ENCODE results near the gene DNM3.
A peak's percentile ranks its signal among the peaks of the same experiment; 100 is the strongest.
"Not testable (repeated sequence)": the region's sequence is repeated elsewhere in the genome, so short reads cannot be mapped to it uniquely, and the experiment has no call there.

Gene DNM3

DNA sequence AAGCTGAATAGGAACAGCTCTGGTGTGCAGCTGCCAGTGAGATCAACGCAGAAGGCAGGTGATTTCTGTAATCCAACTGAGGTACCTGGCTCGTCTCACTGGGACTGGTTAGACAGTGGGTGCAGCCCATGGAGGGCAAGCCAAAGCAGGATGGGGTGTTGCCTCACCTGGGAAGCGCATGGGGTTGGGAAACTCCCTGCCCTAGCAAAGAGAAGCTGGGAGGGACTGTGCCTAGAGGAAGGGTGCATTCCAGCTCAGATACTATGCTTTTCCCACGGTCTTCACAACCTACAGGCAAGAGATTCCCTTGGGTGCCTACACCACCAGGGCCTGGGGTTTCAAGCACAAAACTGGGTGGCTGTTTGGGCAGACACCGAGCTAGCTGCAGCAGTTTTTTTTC, 183.2 kb downstream of the DNM3 start:
- no peak for DNase-seq (ENCODE audit: low read depth in 2 of 2)

DNA sequence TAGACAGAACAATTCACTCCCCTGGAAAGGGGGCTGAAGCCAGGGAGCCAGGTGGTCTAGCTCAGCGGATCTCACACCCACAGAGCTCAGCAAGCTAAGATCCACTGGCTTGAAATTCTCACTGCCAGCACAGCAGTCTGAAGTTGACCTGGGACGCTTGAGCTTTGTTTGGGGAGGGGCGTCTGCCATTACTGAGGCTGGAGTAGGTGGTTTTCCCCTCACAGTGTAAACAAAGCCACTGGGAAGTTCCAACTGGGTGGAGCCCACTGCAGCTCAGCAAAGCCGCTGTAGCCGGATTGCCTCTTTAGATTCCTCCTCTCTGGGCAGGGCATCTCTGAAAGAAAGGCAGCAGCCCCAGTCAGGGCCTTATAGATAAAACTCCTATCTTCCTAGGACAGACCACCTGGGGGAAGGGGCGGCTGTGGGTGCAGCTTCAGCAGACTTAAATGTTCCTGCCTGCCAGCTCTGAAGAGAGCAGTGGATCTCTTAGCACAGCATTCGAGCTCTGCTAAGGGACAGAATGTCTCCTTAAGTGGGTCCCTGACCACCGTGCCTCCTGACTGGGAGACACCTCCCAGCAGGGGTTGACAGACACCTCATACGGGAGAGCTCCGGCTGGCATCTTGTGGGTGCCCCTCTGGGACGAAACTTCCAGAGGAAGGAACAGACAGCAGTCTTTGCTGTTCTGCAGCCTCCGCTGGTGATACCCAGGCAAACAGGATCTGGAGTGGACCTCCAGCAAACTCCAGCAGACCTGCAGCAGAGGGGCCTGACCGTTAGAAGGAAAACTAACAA, 183.8 kb downstream of the DNM3 start:
- not testable (repeated sequence) for DNase-seq (ENCODE audit: low read depth in 2 of 2)

DNA sequence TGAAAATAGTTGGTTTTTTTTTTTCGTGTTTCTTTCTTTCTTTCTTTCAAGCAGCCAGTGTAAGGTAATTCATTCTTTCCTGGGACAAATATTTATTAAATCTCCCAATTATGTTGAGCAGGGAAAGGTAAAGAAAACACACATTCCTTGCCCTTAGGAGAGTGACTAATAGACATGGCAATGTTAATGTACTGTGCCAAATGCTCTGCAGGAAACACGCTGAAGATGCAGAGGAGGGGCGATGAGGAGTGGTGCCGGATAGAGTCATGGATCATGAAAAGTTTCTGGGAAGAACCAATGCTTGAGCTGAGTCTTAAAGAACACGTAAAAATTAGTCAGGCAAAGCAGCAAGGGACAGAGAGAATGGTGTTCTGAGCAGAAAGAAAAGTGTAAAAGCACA, 199.2 kb downstream of the DNM3 start:
- no peak for DNase-seq (ENCODE audit: low read depth in 2 of 2)

DNA sequence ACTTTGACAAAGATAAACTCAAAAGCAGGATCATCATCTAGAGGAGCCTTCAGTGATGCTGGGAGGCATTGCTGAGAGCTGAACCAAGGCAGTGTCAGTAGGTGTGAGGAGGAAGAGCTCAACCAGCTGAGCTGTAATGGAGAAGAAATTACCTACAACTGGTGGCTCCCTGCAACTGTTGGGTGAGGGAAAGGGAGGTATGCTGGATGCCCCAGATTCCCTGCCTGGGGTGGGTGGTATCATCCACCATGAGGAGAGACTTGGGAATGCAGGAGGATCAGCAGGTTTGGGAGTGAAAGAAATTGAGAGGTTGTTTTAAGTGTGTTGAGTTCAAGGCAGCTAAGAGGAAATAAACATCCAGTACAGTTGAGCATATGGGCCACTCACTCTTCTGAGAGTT, 199.8 kb downstream of the DNM3 start:
- DNase-seq (ENCODE audit: low read depth in 2 of 2), result no peak

- DNase-seq (ENCODE audit: low read depth in 2 of 2), result peak in 1 of 2 experiments; percentile 15
Observed at GRCh38 chr1:172041742-172042141, 200.4 kb downstream of the DNM3 start.

GRCh38 chr1:172043900-172044299, 202.6 kb downstream of the DNM3 start:
- no peak for DNase-seq (ENCODE audit: low read depth in 2 of 2)

GRCh38 chr1:172051898-172052297, 210.6 kb downstream of the DNM3 start:
- DNase-seq (ENCODE audit: low read depth in 2 of 2), result no peak

GRCh38 chr1:172054172-172054571, 212.9 kb downstream of the DNM3 start:
- no peak for DNase-seq (ENCODE audit: low read depth in 2 of 2)

GRCh38 chr1:172055816-172056419, 214.6 kb downstream of the DNM3 start:
- DNase-seq (ENCODE audit: low read depth in 2 of 2), result not testable (repeated sequence)

DNA sequence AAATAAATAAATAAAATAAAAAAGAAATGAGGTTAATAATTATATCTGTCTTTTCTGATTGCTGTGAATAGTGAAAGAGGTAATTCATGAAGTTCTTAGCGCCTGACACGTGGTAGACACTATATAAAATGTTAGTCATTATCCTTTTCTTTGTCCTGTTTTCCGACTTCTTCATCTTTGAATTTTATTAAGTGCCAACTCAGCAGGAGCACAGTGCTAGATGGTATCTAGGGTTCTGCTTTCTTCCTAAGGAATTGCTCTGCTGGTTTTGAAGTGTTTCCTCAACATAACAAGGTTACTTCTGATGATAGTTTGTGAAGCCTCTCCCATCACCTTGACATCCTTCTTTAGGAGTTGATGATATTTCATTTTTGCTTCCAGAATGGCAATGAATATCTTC, 227.0 kb downstream of the DNM3 start:
- DNase-seq (ENCODE audit: low read depth in 2 of 2), result no peak

- DNase-seq (ENCODE audit: low read depth in 2 of 2), result no peak
Observed at GRCh38 chr1:172069051-172069450, 227.8 kb downstream of the DNM3 start.

DNA sequence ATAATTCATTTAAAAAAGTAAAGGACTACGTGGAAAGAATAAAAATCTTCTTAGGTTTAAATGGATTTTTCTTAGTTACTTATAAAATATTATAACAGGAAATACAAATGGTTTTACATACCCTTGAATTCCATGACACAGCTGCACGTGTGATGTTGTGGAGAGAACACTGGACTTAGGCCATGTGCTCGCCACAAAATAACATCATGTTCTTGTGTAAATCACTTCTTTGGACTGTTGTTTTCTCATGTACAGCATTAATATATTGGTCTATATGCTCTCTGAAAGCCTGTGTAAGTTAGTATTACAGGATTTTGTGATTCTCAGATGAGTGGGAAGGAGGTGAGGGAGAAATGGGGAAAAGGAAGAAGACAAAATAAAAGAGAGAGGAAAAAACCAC, 228.2 kb downstream of the DNM3 start:
- peak in 1 of 2 experiments; percentile 13 for DNase-seq (ENCODE audit: low read depth in 2 of 2)

GRCh38 chr1:172070055-172070454, 228.8 kb downstream of the DNM3 start:
- no peak for DNase-seq (ENCODE audit: low read depth in 2 of 2)

- no peak for DNase-seq (ENCODE audit: low read depth in 2 of 2)
Observed at GRCh38 chr1:172071746-172072145, 230.4 kb downstream of the DNM3 start.

- not testable (repeated sequence) for DNase-seq (ENCODE audit: low read depth in 2 of 2)
Observed at GRCh38 chr1:172079859-172080258, 238.6 kb downstream of the DNM3 start.

- no peak for DNase-seq (ENCODE audit: low read depth in 2 of 2)
Observed at GRCh38 chr1:172083191-172083590, 241.9 kb downstream of the DNM3 start.

DNA sequence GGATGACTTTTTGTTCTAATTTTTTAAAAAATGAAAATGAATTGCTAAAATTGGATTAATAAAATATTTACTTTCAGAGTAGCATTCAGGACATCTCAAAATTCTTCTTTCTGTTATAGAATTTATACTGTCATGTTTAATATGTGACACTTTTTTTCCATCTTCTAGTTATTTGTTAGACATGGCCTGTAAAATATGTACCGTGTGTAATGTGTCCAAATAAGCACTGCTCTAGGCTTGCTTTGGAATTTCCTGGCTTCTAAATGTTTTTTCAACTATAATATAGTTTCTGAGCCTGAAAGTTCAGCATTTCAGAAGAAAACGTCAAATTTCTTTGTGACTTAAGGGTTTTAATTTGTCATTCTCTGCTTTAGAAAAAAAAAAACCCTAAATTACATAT, 243.6 kb downstream of the DNM3 start:
- no peak for DNase-seq (ENCODE audit: low read depth in 2 of 2)

- DNase-seq (ENCODE audit: low read depth in 2 of 2), result no peak
Observed at GRCh38 chr1:172085317-172085716, 244.0 kb downstream of the DNM3 start.

DNA sequence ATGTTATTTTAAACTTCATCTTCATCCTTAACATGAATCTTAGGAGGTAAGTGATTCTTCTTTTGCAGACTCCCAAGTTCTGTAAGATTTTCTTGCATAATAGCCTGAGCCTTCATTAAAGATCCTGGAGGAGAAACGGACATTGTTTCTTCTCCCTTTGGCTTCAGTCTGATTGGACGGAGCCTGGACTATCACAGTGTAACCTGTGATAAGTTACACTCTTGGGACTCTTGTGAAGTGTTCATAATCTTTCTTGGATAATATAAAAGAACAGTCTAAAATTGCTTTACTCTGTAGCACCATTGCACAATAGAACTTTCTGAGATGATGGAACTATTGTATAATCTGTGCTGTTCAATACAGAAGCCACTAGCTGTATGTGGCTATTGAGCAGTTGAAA, 244.8 kb downstream of the DNM3 start:
- DNase-seq (ENCODE audit: low read depth in 2 of 2), result no peak

- no peak for DNase-seq (ENCODE audit: low read depth in 2 of 2)
Observed at GRCh38 chr1:172088256-172088655, 247.0 kb downstream of the DNM3 start.

GRCh38 chr1:172089768-172090510, 248.6 kb downstream of the DNM3 start:
- DNase-seq (ENCODE audit: low read depth in 2 of 2), result no peak

GRCh38 chr1:172090511-172090817, 249.2 kb downstream of the DNM3 start:
- DNase-seq (ENCODE audit: low read depth in 2 of 2), result no peak

- DNase-seq (ENCODE audit: low read depth in 2 of 2), result no peak
Observed at GRCh38 chr1:172095846-172096245, 254.5 kb downstream of the DNM3 start.

Measured in fibroblast of skin of left biceps (primary cell).